H1 (cell line): ENCODE results near the gene ASB7. TPM values are rescaled to one million over a fixed set of nuclear protein-coding genes. Genes with fewer than 3 reads are reported as not detected.

Experiments
- CTCF ChIA-PET: fragments of 300-600 bp; sonication (Branson Sonifier 250); formaldehyde crosslinking; loops from one replicate; lab custom pipeline; 2021; ENCODE audit not compliant: partially characterized antibody; lab: Charles Lee
- POLR2A ChIA-PET: fragments of 300-600 bp; sonication (Branson Sonifier 250); formaldehyde crosslinking; loops from one replicate; lab custom pipeline; 2021; ENCODE audit warnings: inconsistent platforms; ENCODE audit not compliant: partially characterized antibody; lab: Charles Lee
- DNase-seq, 2 experiments: peaks; one replicate each; pipeline versions ENCODE4 v3.0.0 to v3.0.0-alpha.2; 2010 to 2022; ENCODE audit warnings: low spot score in 2 of 2, low read depth in 1 of 2, mixed read lengths in 1 of 2
- FAIRE-seq: peaks from 2 replicates; lab custom pipeline; 2011; peaks lifted over from hg19 to GRCh38; lab: Jason Lieb, UNC
- H2AFZ ChIP-seq: 2 replicates; pipeline ENCODE4 v1.8.1; 2012; ENCODE audit warnings: low read length, inconsistent platforms
- H2AK5ac ChIP-seq: 2 replicates; pipeline ENCODE4 v1.6.1; 2013; ENCODE audit warnings: low read depth, low read length
- H2BK120ac ChIP-seq: replicated peaks from 2 replicates; pipeline ENCODE3; 2013; ENCODE audit warnings: low read depth, low read length, inconsistent platforms
- H2BK12ac ChIP-seq: 2 replicates; pipeline ENCODE4 v1.6.1; 2013; ENCODE audit warnings: low read depth, low read length
- H2BK15ac ChIP-seq: 2 replicates; pipeline ENCODE4 v1.6.1; 2013; ENCODE audit warnings: low read length
- H2BK20ac ChIP-seq: 2 replicates; pipeline ENCODE4 v1.6.1; 2013; ENCODE audit warnings: low read length
- H2BK5ac ChIP-seq: 2 replicates; pipeline ENCODE4 v1.6.1; 2013; ENCODE audit warnings: low read depth, low read length
- H3K14ac ChIP-seq: 2 replicates; pipeline ENCODE4 v1.6.1; 2013; ENCODE audit warnings: inconsistent platforms; ENCODE audit not compliant: insufficient read length
- H3K18ac ChIP-seq: 2 replicates; pipeline ENCODE4 v1.6.1; 2013; ENCODE audit warnings: low read length; ENCODE audit errors: extremely low read depth
- H3K23ac ChIP-seq: 2 replicates; pipeline ENCODE4 v1.6.1; 2013; ENCODE audit warnings: inconsistent platforms; ENCODE audit not compliant: insufficient read length
- H3K23me2 ChIP-seq: 2 replicates; pipeline ENCODE4 v1.6.1; 2013; ENCODE audit warnings: low read depth, low read length
- H3K27ac ChIP-seq: 2 replicates; pipeline ENCODE4 v1.6.1; 2011; ENCODE audit warnings: low read depth, low read length, inconsistent platforms
- H3K27me3 ChIP-seq, 4 experiments: replicated peaks in 1 of 4; 1 replicate in 1 of 4; 2 replicates in 3 of 4; pipeline versions ENCODE4 v1.6.1 to v1.8.1; 2011 to 2013; ENCODE audit warnings: low read length in 3 of 4, mild to moderate bottlenecking in 3 of 4, inconsistent platforms in 2 of 4, mixed read lengths in 2 of 4, moderate library complexity in 1 of 4; ENCODE audit not compliant: control insufficient read depth in 3 of 4, insufficient read depth in 3 of 4; ENCODE audit errors: extremely low read depth in 1 of 4
- H3K36me3 ChIP-seq, 4 experiments: 2 replicates each; pipeline versions ENCODE4 v1.6.1 to v1.8.1; 2011 to 2013; ENCODE audit warnings: mild to moderate bottlenecking in 4 of 4, low read length in 3 of 4, moderate library complexity in 2 of 4, control low read depth in 1 of 4, inconsistent platforms in 1 of 4; ENCODE audit not compliant: insufficient read depth in 4 of 4, control insufficient read depth in 2 of 4
- H3K4ac ChIP-seq: replicated peaks from 2 replicates; pipeline ENCODE3; 2013; ENCODE audit warnings: low read length, low read depth, mixed read lengths, inconsistent platforms; ENCODE audit not compliant: insufficient read length
- H3K4me1 ChIP-seq, 4 experiments: replicated peaks in 1 of 4; 1 replicate in 1 of 4; 2 replicates in 3 of 4; pipeline versions ENCODE4 v1.6.1 to v1.8.1; 2011 to 2013; ENCODE audit warnings: low read length in 3 of 4, inconsistent platforms in 2 of 4, mixed read lengths in 1 of 4; ENCODE audit not compliant: insufficient read depth in 4 of 4, control insufficient read depth in 3 of 4
- H3K4me2 ChIP-seq, 2 experiments: 2 replicates each; pipeline versions ENCODE4 v1.6.1 to v1.8.1; 2011 to 2013; ENCODE audit warnings: low read depth in 2 of 2, low read length in 2 of 2, control low read depth in 1 of 2, inconsistent platforms in 1 of 2, mild to moderate bottlenecking in 1 of 2; ENCODE audit not compliant: insufficient read depth in 1 of 2
- H3K4me3 ChIP-seq, 4 experiments: fragments of 200-600, 300-600 bp in 1 of 4; sonication (generic), shearing (Covaris generic), sonication (Bioruptor Twin) in 1 of 4; 2 replicates each; pipeline versions ENCODE4 v1.5.1 to v1.8.1; 2011 to 2016; ENCODE audit warnings: low read length in 4 of 4, low read depth in 3 of 4, control low read depth in 2 of 4, inconsistent platforms in 2 of 4, mild to moderate bottlenecking in 2 of 4, mixed read lengths in 1 of 4, moderate library complexity in 1 of 4; ENCODE audit not compliant: insufficient read depth in 2 of 4; ENCODE audit errors: extremely low read depth in 1 of 4
- H3K56ac ChIP-seq: replicated peaks from 2 replicates; pipeline ENCODE3; 2013; ENCODE audit warnings: low read depth, mild to moderate bottlenecking, mixed read lengths, low read length, inconsistent platforms; ENCODE audit not compliant: insufficient read length
- H3K79me1 ChIP-seq: 2 replicates; pipeline ENCODE4 v1.6.1; 2013; ENCODE audit warnings: low read depth, low read length, control low read depth
- H3K79me2 ChIP-seq, 2 experiments: 2 replicates each; pipeline versions ENCODE4 v1.6.1 to v1.8.1; 2012 to 2013; ENCODE audit warnings: low read length in 2 of 2, mild to moderate bottlenecking in 2 of 2, inconsistent platforms in 1 of 2; ENCODE audit not compliant: insufficient read depth in 2 of 2, control insufficient read depth in 1 of 2
- H3K9ac ChIP-seq, 4 experiments: replicated peaks in 1 of 4; 1 replicate in 1 of 4; 2 replicates in 3 of 4; pipeline versions ENCODE4 v1.6.1 to v1.8.1; 2011 to 2013; ENCODE audit warnings: low read depth in 3 of 4, low read length in 3 of 4, control low read depth in 2 of 4, mild to moderate bottlenecking in 2 of 4, moderate library complexity in 2 of 4, inconsistent platforms in 1 of 4; ENCODE audit errors: extremely low read depth in 1 of 4
- H3K9me3 ChIP-seq, 2 experiments: 2 replicates each; pipeline versions ENCODE4 v1.6.1 to v1.8.1; 2012 to 2013; ENCODE audit warnings: mild to moderate bottlenecking in 2 of 2, moderate library complexity in 2 of 2, control low read depth in 1 of 2, inconsistent platforms in 1 of 2, low read depth in 1 of 2, low read length in 1 of 2, mixed read lengths in 1 of 2; ENCODE audit not compliant: insufficient read depth in 2 of 2
- H4K20me1 ChIP-seq, 2 experiments: replicated peaks in 1 of 2; 2 replicates each; pipeline versions ENCODE3 to v1.8.1; 2011 to 2013; ENCODE audit warnings: inconsistent platforms in 2 of 2, low read length in 2 of 2, mild to moderate bottlenecking in 1 of 2; ENCODE audit not compliant: insufficient read depth in 2 of 2, control insufficient read depth in 1 of 2
- H4K5ac ChIP-seq: 2 replicates; pipeline ENCODE4 v1.6.1; 2013; ENCODE audit warnings: low read length, low read depth, mixed read lengths, inconsistent platforms; ENCODE audit not compliant: insufficient read length
- H4K8ac ChIP-seq: 2 replicates; pipeline ENCODE4 v1.8.0; 2013; ENCODE audit warnings: mild to moderate bottlenecking, moderate library complexity, low read length, inconsistent platforms; ENCODE audit not compliant: insufficient read depth; ENCODE audit errors: extremely low read depth
- H4K91ac ChIP-seq: replicated peaks from 2 replicates; pipeline ENCODE3; 2013; ENCODE audit warnings: low read length, mixed read lengths, inconsistent platforms; ENCODE audit not compliant: insufficient read length
- CBX5 ChIP-seq: fragments of 300-800, 300-1000 bp; sonication (generic); IDR thresholded peaks from 2 replicates; pipeline ENCODE4 v1.7.1; 2016; ENCODE audit warnings: antibody characterized with exemption, low read length, low read depth
- CBX8 ChIP-seq: fragments of 300-800, 300-1000 bp; sonication (generic); IDR thresholded peaks from 2 replicates; pipeline ENCODE4 v1.7.1; 2016; ENCODE audit warnings: low read depth, low read length, borderline replicate concordance
- CHD1 ChIP-seq: IDR thresholded peaks from 2 replicates; pipeline ENCODE4 v1.6.1; 2012; ENCODE audit warnings: low read depth, low read length, improper control_type of control experiment
- EGR1 ChIP-seq: IDR thresholded peaks from 2 replicates; pipeline ENCODE4 v1.6.1; 2011; ENCODE audit warnings: low read depth, low read length, borderline replicate concordance
- EP300 ChIP-seq, 2 experiments: IDR thresholded peaks; 1 replicate in 1 of 2; 2 replicates in 1 of 2; pipeline ENCODE4 v1.6.1; 2011 to 2012; ENCODE audit warnings: low read depth in 2 of 2, low read length in 2 of 2, mild to moderate bottlenecking in 2 of 2, borderline replicate concordance in 1 of 2, inconsistent platforms in 1 of 2, moderate library complexity in 1 of 2
- FOSL1 ChIP-seq: IDR thresholded peaks from 2 replicates; pipeline ENCODE4 v1.6.1; 2011; ENCODE audit warnings: mild to moderate bottlenecking, low read depth, low read length, moderate library complexity; ENCODE audit not compliant: insufficient read depth
- GABPA ChIP-seq: IDR thresholded peaks from 2 replicates; pipeline ENCODE4 v1.6.1; 2011; ENCODE audit warnings: mild to moderate bottlenecking, low read length, moderate library complexity, borderline replicate concordance; ENCODE audit not compliant: insufficient read depth
- JUND ChIP-seq: IDR thresholded peaks from 2 replicates; pipeline ENCODE4 v1.6.1; 2011; ENCODE audit warnings: mild to moderate bottlenecking, improper control_type of control experiment, low read length
- POU5F1 ChIP-seq: IDR thresholded peaks from 2 replicates; pipeline ENCODE4 v1.6.1; 2011; ENCODE audit warnings: low read depth, mild to moderate bottlenecking, low read length, moderate library complexity
- SIRT6 ChIP-seq: IDR thresholded peaks from one replicate; pipeline ENCODE4 v1.7.1; 2012; ENCODE audit warnings: low read length, inconsistent platforms
- SRF ChIP-seq: IDR thresholded peaks from 2 replicates; pipeline ENCODE4 v1.6.1; 2011; ENCODE audit warnings: mild to moderate bottlenecking, low read depth, low read length, moderate library complexity
- TAF1 ChIP-seq: IDR thresholded peaks from 2 replicates; pipeline ENCODE4 v1.6.1; 2011; ENCODE audit warnings: mild to moderate bottlenecking, low read depth, low read length
- TBP ChIP-seq: IDR thresholded peaks from 2 replicates; pipeline ENCODE4 v1.6.1; 2011; ENCODE audit warnings: low read depth, low read length, improper control_type of control experiment
- USF2 ChIP-seq: IDR thresholded peaks from 2 replicates; pipeline ENCODE4 v1.6.1; 2011; ENCODE audit warnings: low read length, improper control_type of control experiment
- WGBS, 2 experiments: shearing (Covaris generic) in 1 of 2; methylation state at CpG; one replicate each; pipeline versions ENCODE4 v1.1.6 to v1.1.7; 2013 to 2015; ENCODE audit warnings: low lambda C conversion rate in 2 of 2, mixed read lengths in 2 of 2, inconsistent platforms in 1 of 2, low coverage in 1 of 2, missing lambda C conversion rate in 1 of 2; ENCODE audit not compliant: insufficient replicate concordance in 2 of 2, insufficient coverage in 1 of 2, insufficient read length in 1 of 2; ENCODE audit errors: extremely low coverage in 1 of 2, missing lambda C conversion rate in 1 of 2; 5-methylcytosine and 5-hydroxymethylcytosine counted together
- polyA plus RNA-seq, 7 experiments: library from polyadenylated mRNA; depleted of rRNA in 3 of 7; stranded (reverse) in 5 of 7; unstranded in 2 of 7; fragments of >200 nt in 5 of 7; fragments of 200-250 nt in 2 of 7; gene quantifications; 1 replicate in 5 of 7; 2 replicates in 1 of 7; 4 replicates in 1 of 7; pipeline versions ENCODE4 v1.2.1 to v1.2.3, GENCODE V29; 2011 to 2013; ENCODE audit warnings: missing spikeins in 2 of 7, mixed read lengths in 2 of 7
- total RNA-seq: library from RNA; stranded (reverse); fragmentation: NEBNext Ultra II Directional; extraction: Animal tissue kit (Norgen Biotek cat#: 25700); gene quantifications from 2 replicates; pipeline ENCODE4 v1.2.1, GENCODE V29; 2021

ASB7 gene
- total and polyA plus RNA-seq, 2 of the 8 experiments (the other 6 are each of a cell fraction or from before 2014, with no cell fraction given): 5.2 to 12.8 TPM

- Histone ChIP-seq H3K36me3 (no peaks in the 10 kb centered on the region), H4K20me1 (no peaks in the 10 kb centered on the region), H2BK12ac (no peak overlapping the region), H3K18ac (no peak overlapping the region), H3K9ac (no peak overlapping the region), H4K5ac (no peak overlapping the region), H3K4me2 (no peak overlapping the region), H2BK15ac (no peak overlapping the region), H3K4me1 (no peaks in the 10 kb centered on the region), H3K4ac (no peak overlapping the region), H2BK20ac (no peak overlapping the region)
- DNase-seq: no peak
- no peak for TF ChIP-seq FOSL1
- no peak for TF ChIP-seq EGR1
- TF ChIP-seq CBX8: no peak
- TF ChIP-seq SRF: no peak
- no peak for TF ChIP-seq CHD1
- TF ChIP-seq SIRT6: no peak
- no peak for TF ChIP-seq GABPA
- no peak for TF ChIP-seq USF2
- TF ChIP-seq TBP: no peak
- no peak for TF ChIP-seq JUND
- no peak for TF ChIP-seq POU5F1
- no peak for TF ChIP-seq CBX5
- TF ChIP-seq EP300 (IDR thresholded peaks at IDR 0.05; ENCODE audit: borderline replicate concordance in 1 of 2, low read depth in 2 of 2, low read length in 2 of 2): no peak
- TF ChIP-seq TAF1: no peak
- TF ChIP-seq, all 59 proteins: peak for 0
- Histone ChIP-seq H3K56ac (no peak overlapping the region), H3K23me2 (no peaks in the 10 kb centered on the region), H3K9me3 (no peaks in the 10 kb centered on the region), H4K8ac (no peak overlapping the region), H2AFZ (no peak overlapping the region), H3K27me3 (no peaks in the 10 kb centered on the region), H3K14ac (no peak overlapping the region), H3K27ac (no peak overlapping the region), H2AK5ac (no peak overlapping the region), H3K23ac (no peak overlapping the region), H2BK5ac (no peak overlapping the region), H2BK120ac (no peak overlapping the region), H3K79me2 (no peaks in the 10 kb centered on the region), H3K79me1 (no peaks in the 10 kb centered on the region), H3K4me3 (no peak overlapping the region), H4K91ac (no peak overlapping the region)
- no peak for FAIRE-seq
- CTCF ChIA-PET: interaction anchor here (0.7 to 1.3 kb wide), 3 partner anchors 18 to 358 kb away, joined by 3 to 4 read pairs (median 3); no protein-coding TSS in a partner anchor
- POLR2A ChIA-PET: no interaction called here
- 90% methylated on average over 3 of the region's 3 CpGs; no CpG with 5 or more reads in 1 of the 2 experiments for WGBS, 2 experiments
Measured at GRCh38 chr15:100695048-100695447, 92.7 kb downstream of the ASB7 start.
